AG09319 (cell line): ENCODE results near the gene AFAP1L2.

Experiments used
- DNase-seq: peaks from one replicate; pipeline ENCODE4 v3.0.0-alpha.2; 2010; ENCODE audit warnings: low read depth; ENCODE audit errors: extremely low read depth
- CTCF ChIP-seq: IDR thresholded peaks from 2 replicates; pipeline ENCODE4 v1.5.1; 2011; ENCODE audit warnings: low read depth, mild to moderate bottlenecking, inconsistent platforms, low read length, moderate library complexity

Gene AFAP1L2

GRCh38 chr10:114427124-114427852 lies 23.0 kb upstream of the AFAP1L2 start:
- no peak for DNase-seq
- no peak for TF ChIP-seq CTCF

- no peak for DNase-seq
These were observed 22.2 kb upstream of the AFAP1L2 start for GRCh38 chr10:114426476-114426875.

GRCh38 chr10:114420811-114421485 lies 16.6 kb upstream of the AFAP1L2 start:
- TF ChIP-seq CTCF = no peak

More at GRCh38 chr10:114426476-114426875, 22.2 kb upstream of the AFAP1L2 start:
- TF ChIP-seq CTCF = no peak

GRCh38 chr10:114418109-114418508 lies 13.8 kb upstream of the AFAP1L2 start:
- no peak for DNase-seq
- TF ChIP-seq CTCF = no peak

More at GRCh38 chr10:114420811-114421485, 16.6 kb upstream of the AFAP1L2 start:
- DNase-seq = no peak

- no peak for DNase-seq
- no peak for TF ChIP-seq CTCF
These were observed 8.8 kb upstream of the AFAP1L2 start for GRCh38 chr10:114412907-114413797.

- no peak for TF ChIP-seq CTCF
- DNase-seq = no peak
These were observed 4.7 kb upstream of the AFAP1L2 start for GRCh38 chr10:114408968-114409444.
